Mesothelial cell of epicardium (in vitro differentiated cells): ENCODE measurements around the gene ISLR2. TPM values are rescaled to one million over a fixed set of nuclear protein-coding genes. Genes with fewer than 3 reads are reported as not detected.

Experiments used
- DNase-seq, 2 experiments: peaks; one replicate each; pipeline ENCODE4 v3.0.0; 2021; ENCODE audit warnings: low spot score in 2 of 2; ENCODE audit not compliant: unreplicated experiment in 2 of 2
- H3K27ac Mint-ChIP-seq: 2 replicates; pipeline ENCODE4 v1.8.0; 2021; ENCODE audit warnings: mixed read lengths
- H3K27me3 Mint-ChIP-seq: 2 replicates; pipeline ENCODE4 v1.8.0; 2021; ENCODE audit warnings: low read depth, mixed read lengths
- H3K36me3 Mint-ChIP-seq: 2 replicates; pipeline ENCODE4 v1.8.0; 2021; ENCODE audit warnings: mixed read lengths
- H3K4me1 Mint-ChIP-seq: 2 replicates; pipeline ENCODE4 v1.8.0; 2021; ENCODE audit warnings: mixed read lengths
- H3K4me3 Mint-ChIP-seq: 2 replicates; pipeline ENCODE4 v1.8.0; 2021; ENCODE audit warnings: mild to moderate bottlenecking, moderate library complexity, mixed read lengths
- H3K9me3 Mint-ChIP-seq: 2 replicates; pipeline ENCODE4 v1.8.0; 2021; ENCODE audit warnings: mixed read lengths
- total RNA-seq: library from RNA; stranded (reverse); gene quantifications from 3 replicates; pipeline ENCODE4 v1.2.1, GENCODE V29; 2021
- TF ChIP-seq, protein P1 (sequence below): fragments of 200-600 bp; sonication (generic); IDR thresholded peaks from one replicate; pipeline ENCODE4 v1.5.0; 2021; ENCODE audit warnings: antibody characterized with exemption; ENCODE audit not compliant: unreplicated experiment

The ISLR2 gene
- total RNA-seq, 1 donor from 2014 or later = 1.9 TPM

DNA sequence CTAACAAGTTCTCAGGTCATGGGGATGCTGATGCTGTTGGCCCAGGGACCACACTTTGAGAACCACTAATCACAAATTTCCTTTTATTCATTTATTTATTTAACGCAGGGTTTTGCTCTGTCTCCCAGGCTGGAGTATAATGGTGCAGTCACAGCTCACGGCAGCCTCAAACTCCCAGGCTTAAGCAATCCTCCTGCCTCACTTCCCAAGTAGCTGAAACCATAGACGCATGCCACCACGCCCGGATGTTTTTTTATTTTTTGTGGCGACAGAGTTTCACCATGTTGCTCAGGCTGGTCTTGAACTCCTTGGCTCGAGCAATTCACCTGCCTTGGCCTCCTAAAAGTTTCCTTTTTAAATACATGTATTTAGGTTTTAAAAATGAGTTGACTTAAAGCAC is 20.7 kb upstream of the ISLR2 start:
- H3K36me3 Mint-ChIP-seq = no peaks in the 10 kb centered on the region
- TF ChIP-seq, protein P1, sequence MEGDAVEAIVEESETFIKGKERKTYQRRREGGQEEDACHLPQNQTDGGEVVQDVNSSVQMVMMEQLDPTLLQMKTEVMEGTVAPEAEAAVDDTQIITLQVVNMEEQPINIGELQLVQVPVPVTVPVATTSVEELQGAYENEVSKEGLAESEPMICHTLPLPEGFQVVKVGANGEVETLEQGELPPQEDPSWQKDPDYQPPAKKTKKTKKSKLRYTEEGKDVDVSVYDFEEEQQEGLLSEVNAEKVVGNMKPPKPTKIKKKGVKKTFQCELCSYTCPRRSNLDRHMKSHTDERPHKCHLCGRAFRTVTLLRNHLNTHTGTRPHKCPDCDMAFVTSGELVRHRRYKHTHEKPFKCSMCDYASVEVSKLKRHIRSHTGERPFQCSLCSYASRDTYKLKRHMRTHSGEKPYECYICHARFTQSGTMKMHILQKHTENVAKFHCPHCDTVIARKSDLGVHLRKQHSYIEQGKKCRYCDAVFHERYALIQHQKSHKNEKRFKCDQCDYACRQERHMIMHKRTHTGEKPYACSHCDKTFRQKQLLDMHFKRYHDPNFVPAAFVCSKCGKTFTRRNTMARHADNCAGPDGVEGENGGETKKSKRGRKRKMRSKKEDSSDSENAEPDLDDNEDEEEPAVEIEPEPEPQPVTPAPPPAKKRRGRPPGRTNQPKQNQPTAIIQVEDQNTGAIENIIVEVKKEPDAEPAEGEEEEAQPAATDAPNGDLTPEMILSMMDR = no peak
- no peaks in the 10 kb centered on the region for H3K4me1 Mint-ChIP-seq
- H3K4me3 Mint-ChIP-seq = no peak overlapping the region
- DNase-seq = no peak
- peaks cover 29% of the 10 kb centered on the region for H3K27me3 Mint-ChIP-seq
- H3K9me3 Mint-ChIP-seq = no peaks in the 10 kb centered on the region
- no peak overlapping the region for H3K27ac Mint-ChIP-seq

DNA sequence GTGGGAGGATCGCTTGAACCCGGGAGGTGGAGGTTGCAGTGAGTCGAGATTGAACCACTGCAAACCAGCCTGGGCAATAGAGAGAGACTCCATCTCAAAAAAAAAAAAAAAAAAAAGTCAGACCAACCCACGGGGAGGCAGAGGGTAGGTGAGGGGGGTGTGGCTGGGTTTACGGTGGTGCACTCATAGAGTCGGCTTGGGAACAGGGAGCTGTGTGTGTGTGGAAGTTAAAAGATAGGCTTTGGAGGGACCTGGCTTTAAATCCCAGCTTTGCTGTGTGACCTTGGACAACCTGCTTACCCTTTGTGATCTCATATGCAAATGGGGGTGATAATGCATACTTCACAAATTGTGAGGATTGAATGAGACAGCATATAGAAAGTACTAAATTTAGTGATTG is 10.0 kb upstream of the ISLR2 start:
- H3K36me3 Mint-ChIP-seq = no peaks in the 10 kb centered on the region
- TF ChIP-seq, protein P1 = no peak
- peaks cover 9% of the 10 kb centered on the region for H3K4me1 Mint-ChIP-seq
- H3K27me3 Mint-ChIP-seq = peaks cover 71% of the 10 kb centered on the region
- no peak overlapping the region for H3K27ac Mint-ChIP-seq
- H3K9me3 Mint-ChIP-seq = no peaks in the 10 kb centered on the region
- H3K4me3 Mint-ChIP-seq = no peak overlapping the region
- no peak for DNase-seq

DNA sequence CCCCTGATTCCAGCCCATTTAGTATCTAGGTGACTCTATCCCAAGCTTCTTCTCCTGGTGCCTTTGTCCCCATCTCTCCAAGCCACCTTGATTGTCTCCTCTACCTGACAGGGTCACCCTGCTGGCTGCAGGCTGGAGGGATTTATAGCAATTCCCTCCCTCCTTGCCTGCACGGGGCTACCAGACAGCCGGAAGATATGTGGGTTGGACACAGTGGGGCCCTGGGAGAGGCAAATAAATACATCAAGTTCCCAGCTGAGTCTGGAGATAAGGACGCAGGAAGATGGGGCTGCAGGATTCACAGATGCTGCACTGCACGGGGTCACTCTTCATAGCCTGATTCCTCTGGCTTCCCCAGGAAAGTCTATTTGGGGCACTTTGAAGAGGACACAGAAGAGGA is 9.3 kb upstream of the ISLR2 start:
- no peaks in the 10 kb centered on the region for H3K36me3 Mint-ChIP-seq
- peaks cover 75% of the 10 kb centered on the region for H3K27me3 Mint-ChIP-seq
- TF ChIP-seq, protein P1 = no peak
- H3K27ac Mint-ChIP-seq = no peak overlapping the region
- H3K4me1 Mint-ChIP-seq = peaks cover 9% of the 10 kb centered on the region
- H3K9me3 Mint-ChIP-seq = no peaks in the 10 kb centered on the region
- no peak for DNase-seq
- H3K4me3 Mint-ChIP-seq = no peak overlapping the region

DNA sequence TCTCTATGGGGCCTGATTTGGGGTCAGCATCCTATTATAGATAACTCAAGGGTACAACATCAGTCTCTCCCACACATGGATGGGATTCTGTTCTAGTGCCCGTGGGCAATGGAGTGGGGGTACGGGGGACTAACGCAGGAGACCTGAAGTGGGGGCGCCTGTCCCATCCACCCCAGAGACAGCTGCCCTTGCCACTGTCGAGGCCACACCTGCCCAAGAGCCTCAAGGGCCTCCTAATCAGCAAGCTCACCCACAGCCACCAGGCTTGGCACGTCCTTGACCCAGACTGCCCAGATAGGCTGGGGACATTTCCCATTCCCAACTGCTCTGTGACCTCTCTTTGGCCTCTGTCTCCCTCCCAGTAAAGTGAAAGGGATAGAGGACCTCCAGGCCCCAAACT is 8.5 kb upstream of the ISLR2 start:
- peaks cover 79% of the 10 kb centered on the region for H3K27me3 Mint-ChIP-seq
- no peak overlapping the region for H3K27ac Mint-ChIP-seq
- no peak overlapping the region for H3K4me3 Mint-ChIP-seq
- H3K36me3 Mint-ChIP-seq = no peaks in the 10 kb centered on the region
- H3K4me1 Mint-ChIP-seq = peaks cover 9% of the 10 kb centered on the region
- no peaks in the 10 kb centered on the region for H3K9me3 Mint-ChIP-seq
- DNase-seq = no peak
- TF ChIP-seq, protein P1 = no peak

DNA sequence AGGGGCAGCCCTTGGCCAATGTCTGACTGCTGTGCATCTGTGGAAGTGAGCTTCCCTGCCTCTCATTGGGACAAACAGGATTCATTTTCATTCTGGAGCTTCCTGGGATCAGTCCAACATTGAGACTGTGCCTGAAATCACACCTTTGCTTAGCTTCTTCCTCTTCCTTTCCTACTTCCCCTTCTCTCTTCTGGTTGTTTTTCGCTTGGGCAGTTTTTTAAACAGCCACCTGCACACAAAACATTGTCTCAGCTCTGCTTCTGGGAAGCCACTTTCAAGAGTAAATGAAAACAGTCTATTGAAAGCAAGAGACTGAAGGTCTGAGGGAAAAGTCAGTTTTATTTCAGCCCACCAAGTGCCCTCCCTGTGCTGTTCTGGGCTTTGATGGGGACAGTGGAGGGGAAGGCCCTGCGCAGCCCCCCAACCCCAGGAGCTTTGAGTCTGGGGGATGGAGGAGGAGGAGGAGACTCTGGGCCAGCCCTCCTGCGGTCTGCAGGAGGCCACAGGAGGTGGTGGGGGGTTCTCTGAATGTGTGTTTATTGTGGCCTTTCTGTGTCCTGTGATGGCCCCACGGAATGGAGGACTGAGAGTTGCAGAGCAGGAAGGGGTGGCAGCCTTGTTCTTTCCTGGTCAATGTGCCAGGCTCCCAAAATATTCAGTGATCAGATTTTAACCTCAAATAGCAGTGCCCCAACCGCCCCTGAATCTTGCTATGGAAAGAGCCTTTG is 7.8 kb upstream of the ISLR2 start:
- H3K4me3 Mint-ChIP-seq = no peak overlapping the region
- peaks cover 85% of the 10 kb centered on the region for H3K27me3 Mint-ChIP-seq
- no peak overlapping the region for H3K27ac Mint-ChIP-seq
- TF ChIP-seq, protein P1 = no peak
- H3K4me1 Mint-ChIP-seq = peaks cover 9% of the 10 kb centered on the region
- no peak for DNase-seq
- no peaks in the 10 kb centered on the region for H3K9me3 Mint-ChIP-seq
- no peaks in the 10 kb centered on the region for H3K36me3 Mint-ChIP-seq

DNA sequence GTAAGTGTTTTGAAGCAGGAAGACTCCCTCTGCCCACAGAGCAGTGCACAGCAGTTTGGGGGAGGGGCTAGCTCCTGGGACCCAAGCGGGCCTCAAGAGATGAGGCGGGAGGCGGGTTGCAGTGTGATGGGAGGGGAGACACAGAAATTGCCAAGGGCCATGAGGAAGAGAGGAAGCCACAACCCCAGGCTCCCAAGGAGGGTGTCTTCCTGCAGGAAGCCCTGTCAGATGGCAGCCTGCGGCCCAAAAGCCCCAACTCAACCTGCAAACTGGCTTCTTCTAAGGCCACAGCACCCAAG is 7.3 kb upstream of the ISLR2 start:
- no peak for DNase-seq
- H3K4me1 Mint-ChIP-seq = peaks cover 9% of the 10 kb centered on the region
- no peaks in the 10 kb centered on the region for H3K36me3 Mint-ChIP-seq
- no peaks in the 10 kb centered on the region for H3K9me3 Mint-ChIP-seq
- H3K4me3 Mint-ChIP-seq = no peak overlapping the region
- H3K27ac Mint-ChIP-seq = no peak overlapping the region
- TF ChIP-seq, protein P1 = no peak
- H3K27me3 Mint-ChIP-seq = peaks cover 85% of the 10 kb centered on the region
